Measurements from ENCODE around the gene TBPL2.
"Not testable (repeated sequence)": the region's sequence is repeated elsewhere in the genome, so short reads cannot be mapped to it uniquely, and the experiment has no call there.

TBPL2 gene

DNA sequence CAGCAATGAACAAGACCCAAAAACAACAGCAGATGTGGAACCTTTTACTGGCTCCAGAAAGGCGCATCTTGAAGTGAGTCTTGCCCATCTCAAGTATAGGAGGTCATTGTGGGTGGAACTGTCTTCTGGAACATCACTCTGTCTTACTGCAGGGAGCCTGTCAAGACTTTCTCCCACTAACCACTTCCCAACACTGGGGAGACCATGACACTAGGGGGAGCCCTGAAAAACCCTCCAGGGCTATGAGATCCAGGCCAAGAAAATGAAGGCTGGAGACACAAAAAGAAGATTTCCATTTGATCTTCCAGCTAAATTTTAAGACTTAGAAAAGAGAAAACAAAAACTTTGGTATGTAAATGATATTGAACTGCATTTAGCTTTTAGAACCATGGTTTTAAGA, 15.3 kb downstream of the TBPL2 start:
- no peak overlapping the region for H3K4me3 ChIP-seq (ENCODE audit: insufficient read depth in 1 of 2, low read depth in 1 of 2, low read length in 2 of 2)
- no peak overlapping the region for H2BK5ac ChIP-seq (ENCODE audit: low read depth, low read length, poor library complexity, severe bottlenecking)
- no peak overlapping the region for H2AK5ac ChIP-seq (ENCODE audit: low read length, severe bottlenecking)
- DNase-seq = no peak
- H2BK120ac ChIP-seq (ENCODE audit: low read depth, low read length) = no peak overlapping the region
- H3K14ac ChIP-seq (ENCODE audit: low read length in 2 of 2) = no peak overlapping the region
- no peak overlapping the region for H2BK15ac ChIP-seq (ENCODE audit: low read depth, poor library complexity, severe bottlenecking)
- no peak overlapping the region for H4K91ac ChIP-seq (ENCODE audit: low read length)
- no peak overlapping the region for H2AFZ ChIP-seq (ENCODE audit: low read depth, low read length)
- peaks cover 0 to 5% of the 10 kb centered on the region in 2 experiments for H3K27me3 ChIP-seq (ENCODE audit: control insufficient read depth in 1 of 2, insufficient read depth in 1 of 2, low read length in 2 of 2)
- H3K79me1 ChIP-seq (replicated peaks; ENCODE audit: low read length, poor library complexity, severe bottlenecking) = no peaks in the 10 kb centered on the region
- no peak overlapping the region for H2BK12ac ChIP-seq (ENCODE audit: low read length in 2 of 2)
- WGBS = 86% methylated on average over 1 of the region's 1 CpG
- no peaks in the 10 kb centered on the region for H3K9me3 ChIP-seq (ENCODE audit: control insufficient read depth, low read length)
- H3K4me1 ChIP-seq (ENCODE audit: control insufficient read depth, insufficient read depth, low read depth, low read length) = peaks cover 2% of the 10 kb centered on the region
- H3K36me3 ChIP-seq (ENCODE audit: control insufficient read depth in 1 of 2, insufficient read depth in 2 of 2, low read depth in 1 of 2, low read length in 2 of 2) = no peaks in the 10 kb centered on the region
- H3K23ac ChIP-seq (ENCODE audit: low read length in 2 of 2) = no peak overlapping the region
- H3K9ac ChIP-seq (ENCODE audit: low read length) = no peak overlapping the region
- no peak overlapping the region for H4K8ac ChIP-seq (ENCODE audit: low read length)
- no peak overlapping the region for H3K27ac ChIP-seq (ENCODE audit: low read length, poor library complexity, severe bottlenecking)
- no peak overlapping the region for H3K4me2 ChIP-seq (ENCODE audit: low read length, poor library complexity, severe bottlenecking)
- H3K4ac ChIP-seq (ENCODE audit: low read depth in 1 of 2, low read length in 2 of 2) = no peak overlapping the region
- H3K18ac ChIP-seq (ENCODE audit: low read depth in 1 of 2, low read length in 2 of 2) = no peak overlapping the region

DNA sequence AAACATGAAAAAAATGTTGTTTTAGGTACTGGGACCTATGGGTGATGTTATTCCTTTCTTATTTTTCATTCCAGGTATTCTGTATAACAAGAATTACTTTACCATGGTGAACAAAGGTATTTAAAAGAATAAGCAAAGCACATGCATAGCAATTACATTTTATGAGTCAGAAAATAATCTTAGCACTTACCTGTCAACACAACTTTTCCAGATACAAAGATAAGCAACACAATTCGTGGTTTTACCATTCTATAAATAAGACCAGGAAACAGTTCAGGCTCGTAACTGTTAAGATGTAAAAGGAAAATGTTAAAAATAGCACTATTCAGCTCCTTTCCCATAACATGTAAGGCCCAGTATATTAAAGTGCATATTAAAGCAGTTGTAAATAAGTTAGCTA, 16.4 kb downstream of the TBPL2 start:
- WGBS = no CpG with 5 or more reads among the region's 2 CpGs
- no peak overlapping the region for H4K91ac ChIP-seq (ENCODE audit: low read length)
- no peak for DNase-seq
- no peaks in the 10 kb centered on the region for H3K79me1 ChIP-seq (replicated peaks; ENCODE audit: low read length, poor library complexity, severe bottlenecking)
- H2BK15ac ChIP-seq (ENCODE audit: low read depth, poor library complexity, severe bottlenecking) = no peak overlapping the region
- peaks cover 0 to 5% of the 10 kb centered on the region in 2 experiments for H3K27me3 ChIP-seq (ENCODE audit: control insufficient read depth in 1 of 2, insufficient read depth in 1 of 2, low read length in 2 of 2)
- no peak overlapping the region for H3K14ac ChIP-seq (ENCODE audit: low read length in 2 of 2)
- peaks cover 2% of the 10 kb centered on the region for H3K4me1 ChIP-seq (ENCODE audit: control insufficient read depth, insufficient read depth, low read depth, low read length)
- H2BK120ac ChIP-seq (ENCODE audit: low read depth, low read length) = no peak overlapping the region
- no peak overlapping the region for H3K9ac ChIP-seq (ENCODE audit: low read length)
- no peak overlapping the region for H4K8ac ChIP-seq (ENCODE audit: low read length)
- H2AK5ac ChIP-seq (ENCODE audit: low read length, severe bottlenecking) = no peak overlapping the region
- H2BK5ac ChIP-seq (ENCODE audit: low read depth, low read length, poor library complexity, severe bottlenecking) = no peak overlapping the region
- H3K4me2 ChIP-seq (ENCODE audit: low read length, poor library complexity, severe bottlenecking) = no peak overlapping the region
- no peaks in the 10 kb centered on the region for H3K9me3 ChIP-seq (ENCODE audit: control insufficient read depth, low read length)
- no peak overlapping the region for H3K23ac ChIP-seq (ENCODE audit: low read length in 2 of 2)
- H3K27ac ChIP-seq (ENCODE audit: low read length, poor library complexity, severe bottlenecking) = no peak overlapping the region
- no peak overlapping the region for H3K4ac ChIP-seq (ENCODE audit: low read depth in 1 of 2, low read length in 2 of 2)
- no peak overlapping the region for H2AFZ ChIP-seq (ENCODE audit: low read depth, low read length)
- no peak overlapping the region for H2BK12ac ChIP-seq (ENCODE audit: low read length in 2 of 2)
- no peaks in the 10 kb centered on the region for H3K36me3 ChIP-seq (ENCODE audit: control insufficient read depth in 1 of 2, insufficient read depth in 2 of 2, low read depth in 1 of 2, low read length in 2 of 2)
- no peak overlapping the region for H3K4me3 ChIP-seq (ENCODE audit: insufficient read depth in 1 of 2, low read depth in 1 of 2, low read length in 2 of 2)
- no peak overlapping the region for H3K18ac ChIP-seq (ENCODE audit: low read depth in 1 of 2, low read length in 2 of 2)

DNA sequence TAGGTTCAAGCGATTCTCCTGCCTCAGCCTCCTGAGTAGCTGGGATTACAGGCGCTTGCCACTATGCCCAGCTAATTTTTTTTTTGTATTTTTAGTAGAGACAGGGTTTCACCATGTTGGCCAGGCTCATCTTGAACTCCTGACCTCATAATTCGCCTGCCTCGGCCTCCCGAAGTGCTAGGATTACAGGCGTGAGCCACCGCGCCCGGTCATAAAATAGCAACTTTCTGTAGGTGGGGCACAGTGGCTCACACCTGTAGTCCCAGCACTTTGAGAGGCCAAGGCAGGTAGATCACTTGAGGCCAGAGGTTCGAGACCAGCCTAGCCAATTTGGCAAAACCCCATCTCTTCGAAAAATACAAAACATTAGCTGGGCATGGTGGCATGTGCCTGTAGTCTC, 18.1 kb downstream of the TBPL2 start:
- not testable (repeated sequence) for H3K27me3 ChIP-seq (ENCODE audit: control insufficient read depth in 1 of 2, insufficient read depth in 1 of 2, low read length in 2 of 2); H3K14ac ChIP-seq (ENCODE audit: low read length in 2 of 2); H3K4me2 ChIP-seq (ENCODE audit: low read length, poor library complexity, severe bottlenecking); H3K9me3 ChIP-seq (ENCODE audit: control insufficient read depth, low read length); H3K4ac ChIP-seq (ENCODE audit: low read depth in 1 of 2, low read length in 2 of 2); H3K27ac ChIP-seq (ENCODE audit: low read length, poor library complexity, severe bottlenecking); H3K79me1 ChIP-seq (replicated peaks; ENCODE audit: low read length, poor library complexity, severe bottlenecking); H2AK5ac ChIP-seq (ENCODE audit: low read length, severe bottlenecking); H2BK12ac ChIP-seq (ENCODE audit: low read length in 2 of 2); H3K36me3 ChIP-seq (ENCODE audit: control insufficient read depth in 1 of 2, insufficient read depth in 2 of 2, low read depth in 1 of 2, low read length in 2 of 2); H3K4me3 ChIP-seq (ENCODE audit: insufficient read depth in 1 of 2, low read depth in 1 of 2, low read length in 2 of 2); H3K4me1 ChIP-seq (ENCODE audit: control insufficient read depth, insufficient read depth, low read depth, low read length); H4K8ac ChIP-seq (ENCODE audit: low read length); H3K23ac ChIP-seq (ENCODE audit: low read length in 2 of 2); H2AFZ ChIP-seq (ENCODE audit: low read depth, low read length); H4K91ac ChIP-seq (ENCODE audit: low read length); H2BK120ac ChIP-seq (ENCODE audit: low read depth, low read length); DNase-seq; H3K9ac ChIP-seq (ENCODE audit: low read length); H2BK5ac ChIP-seq (ENCODE audit: low read depth, low read length, poor library complexity, severe bottlenecking); H3K18ac ChIP-seq (ENCODE audit: low read depth in 1 of 2, low read length in 2 of 2); H2BK15ac ChIP-seq (ENCODE audit: low read depth, poor library complexity, severe bottlenecking)
- WGBS = 89% methylated on average over 11 of the region's 11 CpGs

DNA sequence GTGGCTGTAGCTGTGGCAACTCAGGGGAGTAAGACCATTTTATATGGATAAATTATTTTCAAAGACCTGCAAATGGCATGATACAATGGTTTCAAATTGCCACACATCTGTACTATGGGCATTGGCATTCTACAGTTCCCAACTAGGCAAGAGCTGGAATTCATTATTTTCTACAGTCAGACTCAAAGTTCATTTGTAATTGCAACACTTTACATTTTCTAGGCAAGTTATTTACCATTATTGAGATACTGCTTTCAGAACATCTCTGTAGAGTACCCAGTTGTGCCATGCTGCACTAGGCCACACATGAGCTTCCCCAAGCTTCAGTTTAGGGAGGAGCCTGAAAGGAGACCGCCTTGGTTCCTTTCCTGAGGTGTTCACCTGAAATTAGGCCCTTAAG, 20.8 kb downstream of the TBPL2 start:
- Histone ChIP-seq H3K27me3 (ENCODE audit: control insufficient read depth in 1 of 2, insufficient read depth in 1 of 2, low read length in 2 of 2) (peaks cover 0 to under 1% of the 10 kb centered on the region in 2 experiments), H3K14ac (ENCODE audit: low read length in 2 of 2) (no peak overlapping the region), H3K79me1 (replicated peaks; ENCODE audit: low read length, poor library complexity, severe bottlenecking) (no peaks in the 10 kb centered on the region), H3K36me3 (ENCODE audit: control insufficient read depth in 1 of 2, insufficient read depth in 2 of 2, low read depth in 1 of 2, low read length in 2 of 2) (no peaks in the 10 kb centered on the region), H2AFZ (ENCODE audit: low read depth, low read length) (no peak overlapping the region), H3K9ac (ENCODE audit: low read length) (no peak overlapping the region), H3K4me3 (ENCODE audit: insufficient read depth in 1 of 2, low read depth in 1 of 2, low read length in 2 of 2) (no peak overlapping the region), H2BK120ac (ENCODE audit: low read depth, low read length) (no peak overlapping the region), H2BK15ac (ENCODE audit: low read depth, poor library complexity, severe bottlenecking) (no peak overlapping the region), H3K4me2 (ENCODE audit: low read length, poor library complexity, severe bottlenecking) (no peak overlapping the region), H3K27ac (ENCODE audit: low read length, poor library complexity, severe bottlenecking) (no peak overlapping the region), H2BK12ac (ENCODE audit: low read length in 2 of 2) (no peak overlapping the region), H2AK5ac (ENCODE audit: low read length, severe bottlenecking) (no peak overlapping the region), H2BK5ac (ENCODE audit: low read depth, low read length, poor library complexity, severe bottlenecking) (no peak overlapping the region), H3K18ac (ENCODE audit: low read depth in 1 of 2, low read length in 2 of 2) (no peak overlapping the region), H4K8ac (ENCODE audit: low read length) (no peak overlapping the region), H3K9me3 (ENCODE audit: control insufficient read depth, low read length) (no peaks in the 10 kb centered on the region), H4K91ac (ENCODE audit: low read length) (no peak overlapping the region), H3K4me1 (ENCODE audit: control insufficient read depth, insufficient read depth, low read depth, low read length) (no peaks in the 10 kb centered on the region), H3K4ac (ENCODE audit: low read depth in 1 of 2, low read length in 2 of 2) (no peak overlapping the region), H3K23ac (ENCODE audit: low read length in 2 of 2) (no peak overlapping the region)
- WGBS = 100% methylated on average over 1 of the region's 1 CpG
- no peak for DNase-seq
